Measurements from ENCODE around the gene CYB561D1.

DNA sequence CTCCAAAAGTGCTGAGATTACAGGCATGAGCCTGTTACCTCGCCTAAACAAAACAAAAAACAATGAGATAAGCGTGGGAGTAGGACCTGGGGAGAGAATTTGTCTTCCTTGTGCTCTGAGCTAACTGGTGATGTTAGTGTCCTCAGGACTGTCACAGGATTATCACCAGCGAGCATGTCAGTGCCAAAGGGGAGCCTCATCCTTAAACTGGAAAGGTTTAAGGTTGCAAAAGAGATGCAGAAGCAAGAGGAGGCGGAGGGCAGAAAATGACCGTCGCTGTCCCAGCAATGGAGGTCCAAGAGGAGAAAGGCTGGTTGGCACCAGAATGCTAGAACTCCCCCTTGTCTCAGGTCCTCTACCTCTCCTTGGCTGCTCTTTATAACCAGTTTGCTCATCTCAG is 23.6 kb upstream of the CYB561D1 start:
- TF ChIP-seq, protein P1, sequence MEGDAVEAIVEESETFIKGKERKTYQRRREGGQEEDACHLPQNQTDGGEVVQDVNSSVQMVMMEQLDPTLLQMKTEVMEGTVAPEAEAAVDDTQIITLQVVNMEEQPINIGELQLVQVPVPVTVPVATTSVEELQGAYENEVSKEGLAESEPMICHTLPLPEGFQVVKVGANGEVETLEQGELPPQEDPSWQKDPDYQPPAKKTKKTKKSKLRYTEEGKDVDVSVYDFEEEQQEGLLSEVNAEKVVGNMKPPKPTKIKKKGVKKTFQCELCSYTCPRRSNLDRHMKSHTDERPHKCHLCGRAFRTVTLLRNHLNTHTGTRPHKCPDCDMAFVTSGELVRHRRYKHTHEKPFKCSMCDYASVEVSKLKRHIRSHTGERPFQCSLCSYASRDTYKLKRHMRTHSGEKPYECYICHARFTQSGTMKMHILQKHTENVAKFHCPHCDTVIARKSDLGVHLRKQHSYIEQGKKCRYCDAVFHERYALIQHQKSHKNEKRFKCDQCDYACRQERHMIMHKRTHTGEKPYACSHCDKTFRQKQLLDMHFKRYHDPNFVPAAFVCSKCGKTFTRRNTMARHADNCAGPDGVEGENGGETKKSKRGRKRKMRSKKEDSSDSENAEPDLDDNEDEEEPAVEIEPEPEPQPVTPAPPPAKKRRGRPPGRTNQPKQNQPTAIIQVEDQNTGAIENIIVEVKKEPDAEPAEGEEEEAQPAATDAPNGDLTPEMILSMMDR (IDR thresholded peaks at IDR 0.05): no peak
- TF ChIP-seq POLR2A (IDR thresholded peaks at IDR 0.05) (no peak), EP300 (IDR thresholded peaks at IDR 0.05; ENCODE audit: low read depth) (no peak), POLR2AphosphoS5 (IDR thresholded peaks at IDR 0.05) (no peak)
